MM.1S (cell line): ENCODE data around the gene TELO2.

Experiments
- DNase-seq: peaks from one replicate; pipeline ENCODE4 v3.0.0-alpha.2; 2015
- H2AFZ ChIP-seq: fragments of 300-600 bp; sonication (generic); 2 replicates; pipeline ENCODE4 v1.6.0; 2016; ENCODE audit warnings: antibody characterized with exemption, low read length
- H3F3A ChIP-seq: fragments of 300-600 bp; sonication (generic); 2 replicates; pipeline ENCODE4 v1.6.1; 2016; ENCODE audit warnings: mild to moderate bottlenecking, antibody characterized with exemption, low read length, moderate library complexity, mixed read lengths; ENCODE audit not compliant: insufficient read depth
- H3K27ac ChIP-seq: fragments of 300-600 bp; sonication (generic); 2 replicates; pipeline ENCODE4 v1.5.1; 2016; ENCODE audit warnings: mild to moderate bottlenecking, low read length
- H3K27me3 ChIP-seq: fragments of 300-600 bp; sonication (generic); replicated peaks from 2 replicates; pipeline ENCODE4 v1.6.0; 2016; ENCODE audit warnings: low read length; ENCODE audit not compliant: insufficient read depth
- H3K36me3 ChIP-seq: fragments of 300-600 bp; sonication (generic); replicated peaks from 2 replicates; pipeline ENCODE4 v1.6.1; 2016; ENCODE audit warnings: mild to moderate bottlenecking, low read length, mixed read lengths; ENCODE audit not compliant: insufficient read depth
- H3K4me1 ChIP-seq: fragments of 300-600 bp; sonication (generic); 2 replicates; pipeline ENCODE4 v1.6.1; 2016; ENCODE audit warnings: low read length, mixed read lengths
- H3K4me2 ChIP-seq: fragments of 300-600 bp; sonication (generic); 2 replicates; pipeline ENCODE4 v1.6.0; 2016; ENCODE audit warnings: low read depth, low read length
- H3K4me3 ChIP-seq: fragments of 300-600 bp; sonication (generic); 2 replicates; pipeline ENCODE4 v1.5.1; 2016; ENCODE audit warnings: low read length, mixed read lengths
- H3K79me2 ChIP-seq: fragments of 300-600 bp; sonication (generic); 2 replicates; pipeline ENCODE4 v1.6.1; 2016; ENCODE audit warnings: mixed run types, low read length, mixed read lengths
- H3K9ac ChIP-seq: fragments of 300-600 bp; sonication (generic); 2 replicates; pipeline ENCODE4 v1.6.1; 2016; ENCODE audit warnings: low read length, mixed read lengths
- H3K9me2 ChIP-seq: fragments of 300-600 bp; sonication (generic); replicated peaks from 2 replicates; pipeline ENCODE4 v1.6.1; 2016; ENCODE audit warnings: mild to moderate bottlenecking, low read length, mixed read lengths; ENCODE audit not compliant: insufficient read depth
- H3K9me3 ChIP-seq: fragments of 300-600 bp; sonication (generic); replicated peaks from 2 replicates; pipeline ENCODE4 v1.6.1; 2016; ENCODE audit warnings: mild to moderate bottlenecking, low read length, mixed read lengths; ENCODE audit not compliant: insufficient read depth
- H4K20me1 ChIP-seq: fragments of 300-600 bp; sonication (generic); 2 replicates; pipeline ENCODE4 v1.6.1; 2016; ENCODE audit warnings: mild to moderate bottlenecking, low read length, moderate library complexity, mixed read lengths; ENCODE audit not compliant: insufficient read depth
- CTCF ChIP-seq: fragments of 300-600 bp; sonication (generic); IDR thresholded peaks from 2 replicates; pipeline ENCODE4 v1.5.1; 2016; ENCODE audit warnings: antibody characterized with exemption, low read length, mixed read lengths
- EZH2 ChIP-seq: fragments of 300-600 bp; sonication (generic); optimal IDR thresholded peaks from 2 replicates; pipeline ENCODE3; 2017; ENCODE audit warnings: low read depth, mild to moderate bottlenecking, antibody characterized with exemption, low read length, mixed read lengths
- EZH2phosphoT487 ChIP-seq: fragments of 300-600 bp; sonication (generic); IDR thresholded peaks from 2 replicates; pipeline ENCODE4 v1.6.1; 2018; ENCODE audit warnings: antibody characterized with exemption, low read length

TELO2 gene

DNA sequence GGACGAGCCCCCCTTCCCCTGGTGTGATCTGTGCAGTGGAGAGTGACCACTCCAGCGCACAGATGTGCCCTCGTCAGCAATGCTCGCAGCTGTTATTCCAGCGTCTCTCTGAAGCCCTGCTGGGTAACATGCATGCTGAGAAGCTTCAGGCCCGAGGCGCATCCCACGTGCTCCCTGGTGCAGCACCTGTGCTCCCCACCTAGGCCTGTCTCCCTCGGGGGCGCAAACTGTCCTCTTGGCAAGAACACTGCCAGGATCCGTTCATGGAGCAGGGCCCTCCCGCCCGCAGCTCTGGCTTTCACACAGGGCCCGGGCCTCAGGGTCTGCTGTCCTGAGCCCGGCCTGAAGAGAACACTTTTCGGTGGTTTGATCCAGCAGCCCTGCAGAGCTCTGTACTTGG is 53.3 kb downstream of the TELO2 start:
- H2AFZ ChIP-seq = no peak overlapping the region
- peaks cover 16% of the 10 kb centered on the region for H3K4me1 ChIP-seq
- H3K9me3 ChIP-seq = no peaks in the 10 kb centered on the region
- no peak for TF ChIP-seq EZH2
- TF ChIP-seq EZH2phosphoT487 = no peak
- no peak for TF ChIP-seq CTCF
- no peaks in the 10 kb centered on the region for H3F3A ChIP-seq
- H3K79me2 ChIP-seq = no peaks in the 10 kb centered on the region
- DNase-seq = no peak
- no peaks in the 10 kb centered on the region for H3K36me3 ChIP-seq
- H3K9me2 ChIP-seq = no peaks in the 10 kb centered on the region
- no peaks in the 10 kb centered on the region for H4K20me1 ChIP-seq
- H3K9ac ChIP-seq = no peak overlapping the region
- no peak overlapping the region for H3K4me2 ChIP-seq
- H3K27ac ChIP-seq = no peak overlapping the region
- H3K27me3 ChIP-seq = no peaks in the 10 kb centered on the region
- H3K4me3 ChIP-seq = no peak overlapping the region

DNA sequence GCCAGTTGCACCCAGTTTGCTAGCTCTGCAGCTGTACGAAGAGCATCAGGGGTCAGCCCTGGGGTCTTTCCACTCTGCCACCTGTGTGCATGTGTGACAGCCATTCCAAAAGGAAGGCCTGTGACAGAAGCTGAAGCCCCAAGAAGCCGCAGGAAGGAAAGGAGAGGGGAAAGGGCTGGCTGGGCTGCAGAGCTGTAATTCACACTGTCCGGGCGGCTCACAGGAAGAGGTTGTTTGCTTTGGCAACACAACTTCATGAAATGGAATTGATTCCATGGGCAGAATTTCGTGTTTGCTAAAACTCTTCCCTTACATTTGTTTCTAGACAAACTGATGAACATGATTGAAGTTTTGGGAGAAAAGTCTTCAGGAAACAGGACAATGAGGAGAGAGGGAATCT is 55.1 kb downstream of the TELO2 start:
- H4K20me1 ChIP-seq = no peaks in the 10 kb centered on the region
- H3K9ac ChIP-seq = no peak overlapping the region
- DNase-seq = no peak

GRCh38 chr16:1548727-1549126 is 55.6 kb downstream of the TELO2 start:
- no peak overlapping the region for H3K9ac ChIP-seq
- DNase-seq = no peak
- no peak overlapping the region for H3K4me3 ChIP-seq
- no peaks in the 10 kb centered on the region for H3K36me3 ChIP-seq
- TF ChIP-seq EZH2 = no peak
- TF ChIP-seq CTCF = no peak
- no peak for TF ChIP-seq EZH2phosphoT487
- no peaks in the 10 kb centered on the region for H3K79me2 ChIP-seq
- no peak overlapping the region for H3K27ac ChIP-seq
- H3K4me1 ChIP-seq = peaks cover 12% of the 10 kb centered on the region
- no peaks in the 10 kb centered on the region for H3K9me3 ChIP-seq
- H4K20me1 ChIP-seq = no peaks in the 10 kb centered on the region
- H3K27me3 ChIP-seq = no peaks in the 10 kb centered on the region
- no peak overlapping the region for H3K4me2 ChIP-seq
- H2AFZ ChIP-seq = no peak overlapping the region
- H3F3A ChIP-seq = no peaks in the 10 kb centered on the region
- H3K9me2 ChIP-seq = no peaks in the 10 kb centered on the region

More for the DNA sequence above, 55.1 kb downstream of the TELO2 start:
- Histone ChIP-seq H3K27me3 (no peaks in the 10 kb centered on the region), H2AFZ (no peak overlapping the region), H3K4me3 (no peak overlapping the region), H3K9me2 (no peaks in the 10 kb centered on the region), H3K9me3 (no peaks in the 10 kb centered on the region), H3K4me1 (peaks cover 16% of the 10 kb centered on the region), H3K36me3 (no peaks in the 10 kb centered on the region), H3K27ac (no peak overlapping the region), H3K79me2 (no peaks in the 10 kb centered on the region), H3K4me2 (no peak overlapping the region), H3F3A (no peaks in the 10 kb centered on the region)
- TF ChIP-seq EZH2 (no peak), EZH2phosphoT487 (no peak), CTCF (no peak)

GRCh38 chr16:1550069-1550468 is 56.9 kb downstream of the TELO2 start:
- Histone ChIP-seq H3K4me3 (no peak overlapping the region), H3F3A (no peaks in the 10 kb centered on the region), H3K4me2 (no peak overlapping the region), H3K27ac (no peak overlapping the region), H3K27me3 (no peaks in the 10 kb centered on the region), H2AFZ (no peak overlapping the region), H3K79me2 (no peaks in the 10 kb centered on the region), H3K36me3 (no peaks in the 10 kb centered on the region), H3K4me1 (peaks cover 8% of the 10 kb centered on the region), H3K9me3 (no peaks in the 10 kb centered on the region), H3K9me2 (no peaks in the 10 kb centered on the region), H4K20me1 (no peaks in the 10 kb centered on the region), H3K9ac (no peak overlapping the region)
- TF ChIP-seq EZH2 (no peak), CTCF (no peak), EZH2phosphoT487 (no peak)
- no peak for DNase-seq
